Neuronal stem cell (in vitro differentiated cells): Measurements from ENCODE around the gene ZFHX3.
"Not testable (repeated sequence)": the region's sequence is repeated elsewhere in the genome, so short reads cannot be mapped to it uniquely, and the experiment has no call there.

Experiments
- DNase-seq: peaks from one replicate; pipeline ENCODE4 v3.0.0-alpha.2; 2013; ENCODE audit warnings: low spot score
- H2AFZ ChIP-seq: one replicate; pipeline ENCODE4 v1.6.1; 2013; ENCODE audit warnings: mild to moderate bottlenecking, low read length, inconsistent platforms
- H2AK5ac ChIP-seq: 2 replicates; pipeline ENCODE4 v1.6.1; 2013; ENCODE audit warnings: low read depth, mild to moderate bottlenecking, inconsistent platforms, low read length, moderate library complexity, mixed read lengths
- H2BK120ac ChIP-seq: 2 replicates; pipeline ENCODE4 v1.6.1; 2013; ENCODE audit warnings: low read depth, mild to moderate bottlenecking, inconsistent platforms, low read length, moderate library complexity, mixed read lengths
- H2BK12ac ChIP-seq: one replicate; pipeline ENCODE4 v1.6.1; 2013; ENCODE audit warnings: low read length, inconsistent platforms
- H2BK15ac ChIP-seq: 2 replicates; pipeline ENCODE4 v1.6.1; 2013; ENCODE audit warnings: mild to moderate bottlenecking, low read length, inconsistent platforms, mixed read lengths
- H2BK5ac ChIP-seq: one replicate; pipeline ENCODE4 v1.6.1; 2013; ENCODE audit warnings: inconsistent platforms, mild to moderate bottlenecking, low read length, moderate library complexity
- H3K14ac ChIP-seq: one replicate; pipeline ENCODE4 v1.6.1; 2013; ENCODE audit warnings: low read length, inconsistent platforms
- H3K18ac ChIP-seq: 2 replicates; pipeline ENCODE4 v1.6.1; 2013; ENCODE audit warnings: low read length, inconsistent platforms
- H3K23ac ChIP-seq: 2 replicates; pipeline ENCODE4 v1.6.1; 2013; ENCODE audit warnings: low read depth, mild to moderate bottlenecking, mixed read lengths, low read length, inconsistent platforms; ENCODE audit not compliant: poor library complexity
- H3K27ac ChIP-seq: replicated peaks from 3 replicates; pipeline ENCODE4 v1.5.1; 2013; ENCODE audit warnings: low read length, inconsistent platforms
- H3K27me3 ChIP-seq, 3 experiments: 2 replicates each; pipeline ENCODE4 v1.6.1; 2013; ENCODE audit warnings: low read length in 3 of 3, mild to moderate bottlenecking in 2 of 3, inconsistent platforms in 1 of 3, low read depth in 1 of 3, mixed read lengths in 1 of 3, moderate library complexity in 1 of 3; ENCODE audit not compliant: control insufficient read depth in 3 of 3, insufficient read depth in 3 of 3
- H3K36me3 ChIP-seq, 2 donors: replicated peaks in 1 of 2; 2 replicates each; pipeline ENCODE4 v1.6.1; 2013; ENCODE audit warnings: low read length in 2 of 2; ENCODE audit not compliant: control insufficient read depth in 2 of 2, insufficient read depth in 2 of 2
- H3K4ac ChIP-seq: 2 replicates; pipeline ENCODE4 v1.6.1; 2013; ENCODE audit warnings: inconsistent platforms, mild to moderate bottlenecking, low read length, moderate library complexity
- H3K4me1 ChIP-seq, 2 donors: 1 replicate in 1 of 2; 2 replicates in 1 of 2; pipeline ENCODE4 v1.6.1; 2013; ENCODE audit warnings: low read length in 2 of 2, low read depth in 1 of 2; ENCODE audit not compliant: control insufficient read depth in 2 of 2, insufficient read depth in 1 of 2
- H3K4me2 ChIP-seq: one replicate; pipeline ENCODE4 v1.6.1; 2013; ENCODE audit warnings: mild to moderate bottlenecking, low read length, inconsistent platforms; ENCODE audit not compliant: insufficient read depth, poor library complexity, severe bottlenecking
- H3K4me3 ChIP-seq, 2 donors: 2 replicates each; pipeline ENCODE4 v1.5.1; 2013; ENCODE audit warnings: low read length in 2 of 2, mild to moderate bottlenecking in 2 of 2, inconsistent platforms in 1 of 2, moderate library complexity in 1 of 2
- H3K79me1 ChIP-seq: one replicate; pipeline ENCODE4 v1.6.1; 2013; ENCODE audit warnings: low read depth, mild to moderate bottlenecking, inconsistent platforms, low read length, moderate library complexity
- H3K9ac ChIP-seq: one replicate; pipeline ENCODE4 v1.6.1; 2013; ENCODE audit warnings: mild to moderate bottlenecking, low read depth, low read length, inconsistent platforms; ENCODE audit not compliant: poor library complexity
- H3K9me3 ChIP-seq, 2 donors: replicated peaks in 1 of 2; 2 replicates each; pipeline versions ENCODE3 to v1.6.1; 2013; ENCODE audit warnings: low read length in 2 of 2, mild to moderate bottlenecking in 2 of 2, inconsistent platforms in 1 of 2, low read depth in 1 of 2, mixed read lengths in 1 of 2, moderate library complexity in 1 of 2; ENCODE audit not compliant: control insufficient read depth in 2 of 2, insufficient read depth in 1 of 2
- H4K8ac ChIP-seq: one replicate; pipeline ENCODE4 v1.6.1; 2013; ENCODE audit warnings: low read depth, mild to moderate bottlenecking, inconsistent platforms, low read length, moderate library complexity
- H4K91ac ChIP-seq: one replicate; pipeline ENCODE4 v1.6.1; 2013; ENCODE audit warnings: low read length, low read depth, mild to moderate bottlenecking, inconsistent platforms; ENCODE audit not compliant: poor library complexity
- WGBS, 2 donors: extraction: QIAGEN DNeasy Blood & Tissue Kit; methylation state at CpG; one replicate each; pipeline ENCODE4 v1.1.7; 2013; ENCODE audit warnings: missing lambda C conversion rate in 2 of 2, mixed read lengths in 1 of 2; ENCODE audit not compliant: insufficient read length in 2 of 2, insufficient replicate concordance in 1 of 2; ENCODE audit errors: extremely low coverage in 2 of 2; 5-methylcytosine and 5-hydroxymethylcytosine counted together

ZFHX3 gene

GRCh38 chr16:73080931-73081330 lies 33.0 kb upstream of the ZFHX3 start:
- Histone ChIP-seq H3K36me3 (no peaks in the 10 kb centered on the region), H3K4me3 (no peak overlapping the region), H2BK12ac (no peak overlapping the region), H3K4me2 (no peak overlapping the region), H3K27me3 (no peaks in the 10 kb centered on the region), H2BK5ac (no peak overlapping the region), H4K8ac (no peak overlapping the region), H2BK15ac (no peak overlapping the region), H4K91ac (no peak overlapping the region), H3K18ac (no peak overlapping the region), H3K23ac (no peak overlapping the region), H3K9ac (no peak overlapping the region), H3K4me1 (no peaks in the 10 kb centered on the region), H3K9me3 (no peaks in the 10 kb centered on the region), H2BK120ac (no peak overlapping the region), H2AK5ac (no peak overlapping the region), H2AFZ (no peak overlapping the region), H3K79me1 (no peaks in the 10 kb centered on the region), H3K27ac (no peak overlapping the region), H3K4ac (no peak overlapping the region), H3K14ac (no peak overlapping the region)
- no peak for DNase-seq
- no CpG with 5 or more reads among the region's 1 CpG for WGBS, 2 donors

- H3K14ac ChIP-seq = no peak overlapping the region
- H2BK5ac ChIP-seq = no peak overlapping the region
- H3K18ac ChIP-seq = no peak overlapping the region
- no peak for DNase-seq
- no peak overlapping the region for H2BK12ac ChIP-seq
- no peak overlapping the region for H2AFZ ChIP-seq
- no peak overlapping the region for H3K4me3 ChIP-seq
- no peaks in the 10 kb centered on the region for H3K27me3 ChIP-seq
- H4K91ac ChIP-seq = no peak overlapping the region
- H3K27ac ChIP-seq = no peak overlapping the region
- H3K9me3 ChIP-seq = no peaks in the 10 kb centered on the region
- H3K9ac ChIP-seq = no peak overlapping the region
- no peaks in the 10 kb centered on the region for H3K36me3 ChIP-seq
- H3K4me2 ChIP-seq = no peak overlapping the region
- no peak overlapping the region for H2BK120ac ChIP-seq
- no peak overlapping the region for H3K4ac ChIP-seq
- H2BK15ac ChIP-seq = no peak overlapping the region
- H4K8ac ChIP-seq = no peak overlapping the region
- H3K23ac ChIP-seq = no peak overlapping the region
- no peaks in the 10 kb centered on the region for H3K79me1 ChIP-seq
- H2AK5ac ChIP-seq = no peak overlapping the region
- no CpG with 5 or more reads among the region's 6 CpGs for WGBS, 2 donors
- peaks cover 3 to 5% of the 10 kb centered on the region in 2 donors for H3K4me1 ChIP-seq
Observed at GRCh38 chr16:73076324-73076810, 28.4 kb upstream of the ZFHX3 start.

GRCh38 chr16:73074382-73074781 lies 26.5 kb upstream of the ZFHX3 start:
- no peak overlapping the region for H3K4ac ChIP-seq
- no CpG with 5 or more reads among the region's 9 CpGs for WGBS, 2 donors
- no peak overlapping the region for H2AK5ac ChIP-seq
- H2BK15ac ChIP-seq = no peak overlapping the region
- H2AFZ ChIP-seq = no peak overlapping the region
- no peak overlapping the region for H3K14ac ChIP-seq
- no peak overlapping the region for H3K9ac ChIP-seq
- no peak for DNase-seq
- no peak overlapping the region for H3K18ac ChIP-seq
- no peak overlapping the region for H2BK5ac ChIP-seq
- no peak overlapping the region for H4K91ac ChIP-seq
- no peaks in the 10 kb centered on the region for H3K79me1 ChIP-seq
- H4K8ac ChIP-seq = no peak overlapping the region
- H3K4me3 ChIP-seq = no peak overlapping the region
- peaks cover 4 to 13% of the 10 kb centered on the region in 2 donors for H3K4me1 ChIP-seq
- H3K23ac ChIP-seq = no peak overlapping the region
- no peaks in the 10 kb centered on the region for H3K36me3 ChIP-seq
- peaks cover 0 to 8% (median 0%) of the 10 kb centered on the region in 3 experiments for H3K27me3 ChIP-seq
- H3K9me3 ChIP-seq = no peaks in the 10 kb centered on the region
- no peak overlapping the region for H3K27ac ChIP-seq
- H2BK120ac ChIP-seq = no peak overlapping the region
- H3K4me2 ChIP-seq = no peak overlapping the region
- no peak overlapping the region for H2BK12ac ChIP-seq

- not testable (repeated sequence) for H3K27ac ChIP-seq, H2BK15ac ChIP-seq, DNase-seq, H2AFZ ChIP-seq, H4K91ac ChIP-seq, H3K14ac ChIP-seq, H4K8ac ChIP-seq, H3K9me3 ChIP-seq, H3K36me3 ChIP-seq, H2BK5ac ChIP-seq, H2AK5ac ChIP-seq, H3K4me2 ChIP-seq, H2BK120ac ChIP-seq, H2BK12ac ChIP-seq, H3K4me3 ChIP-seq, H3K18ac ChIP-seq, H3K23ac ChIP-seq, H3K4ac ChIP-seq, H3K9ac ChIP-seq, H3K79me1 ChIP-seq
- H3K27me3 ChIP-seq = peaks cover 0 to 31% (median 10%) of the 10 kb centered on the region in 3 experiments
- H3K4me1 ChIP-seq = peaks cover 5 to 27% of the 10 kb centered on the region in 2 donors
- WGBS, 2 donors = no CpG with 5 or more reads among the region's 9 CpGs
Observed at GRCh38 chr16:73072051-73072450, 24.1 kb upstream of the ZFHX3 start.
